CD4-positive, alpha-beta T cell treated with Interleukin-12 subunit alpha and Interleukin-12 subunit beta, for 1 hour (primary cell): ENCODE measurements around the gene LIMS1.
A peak's percentile ranks its signal among the peaks of the same experiment; 100 is the strongest.
"Not testable (repeated sequence)": the region's sequence is repeated elsewhere in the genome, so short reads cannot be mapped to it uniquely, and the experiment has no call there.

Experiments used
- DNase-seq: peaks from one replicate; pipeline ENCODE4 v3.0.0-alpha.2; 2020

The LIMS1 gene

GRCh38 chr2:108670282-108670681, 136.0 kb downstream of the LIMS1 start:
- DNase-seq = not testable (repeated sequence)

GRCh38 chr2:108672200-108672805, 138.0 kb downstream of the LIMS1 start:
- DNase-seq = not testable (repeated sequence)

GRCh38 chr2:108676522-108676921, 142.3 kb downstream of the LIMS1 start:
- DNase-seq = not testable (repeated sequence)

- not testable (repeated sequence) for DNase-seq
Measured at GRCh38 chr2:108677239-108677744, 143.0 kb downstream of the LIMS1 start.

GRCh38 chr2:108678198-108678651, 144.0 kb downstream of the LIMS1 start:
- not testable (repeated sequence) for DNase-seq

- not testable (repeated sequence) for DNase-seq
Measured at GRCh38 chr2:108680805-108681204, 146.5 kb downstream of the LIMS1 start.

GRCh38 chr2:108688818-108689756, 154.8 kb downstream of the LIMS1 start:
- DNase-seq = not testable (repeated sequence)

- DNase-seq = peak; percentile 6
Measured at GRCh38 chr2:108690001-108690400, 155.7 kb downstream of the LIMS1 start.

GRCh38 chr2:108691447-108691846, 157.2 kb downstream of the LIMS1 start:
- no peak for DNase-seq

- no peak for DNase-seq
Measured at GRCh38 chr2:108701208-108701607, 166.9 kb downstream of the LIMS1 start.

- DNase-seq = no peak
Measured at GRCh38 chr2:108701806-108702205, 167.5 kb downstream of the LIMS1 start.

- no peak for DNase-seq
Measured at GRCh38 chr2:108704871-108705270, 170.6 kb downstream of the LIMS1 start.

GRCh38 chr2:108707300-108707699, 173.0 kb downstream of the LIMS1 start:
- no peak for DNase-seq

GRCh38 chr2:108716971-108717370, 182.7 kb downstream of the LIMS1 start:
- DNase-seq = not testable (repeated sequence)

- DNase-seq = peak; percentile 93
Measured at GRCh38 chr2:108719149-108720044, 185.1 kb downstream of the LIMS1 start, which contains the start of gene RANBP2. TSS of gene RANBP2 (plus strand) at chr2:108719482. CDS start at chr2:108719607, 125 bp downstream.

- DNase-seq = not testable (repeated sequence)
Measured at GRCh38 chr2:108726048-108726447, 191.8 kb downstream of the LIMS1 start.

GRCh38 chr2:108734656-108735055, 200.4 kb downstream of the LIMS1 start:
- not testable (repeated sequence) for DNase-seq
